ENCODE measurements around the gene INPP4B.

The INPP4B gene

DNA sequence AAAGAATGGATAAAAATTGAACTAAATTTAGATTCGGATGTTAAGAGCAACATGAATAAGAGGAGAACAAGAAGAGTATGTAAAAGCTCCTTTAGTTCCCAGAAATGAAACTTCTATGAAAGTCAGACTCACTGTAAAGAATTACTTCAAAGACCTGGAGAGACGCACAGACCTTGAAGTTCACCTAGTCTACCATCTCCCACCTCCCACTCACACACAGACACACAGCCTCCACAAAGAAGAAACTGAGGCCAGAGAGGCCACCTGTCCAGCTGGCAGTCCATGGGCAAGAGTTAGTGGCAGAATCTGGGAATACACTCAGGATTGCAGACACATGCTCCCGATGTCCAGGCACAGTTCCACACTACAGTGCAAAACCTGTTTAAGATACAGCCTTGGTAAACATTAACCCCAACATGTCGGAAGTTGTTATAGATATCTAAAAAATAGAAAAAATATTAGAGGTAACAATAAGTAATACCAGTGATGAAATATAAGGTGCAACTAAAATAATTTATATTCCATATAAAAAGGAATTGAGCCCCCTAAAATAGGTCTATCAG is 288.8 kb downstream of the INPP4B start:
- no peak for DNase-seq (ENCODE audit: low read depth)
- TF ChIP-seq POLR2A (IDR thresholded peaks at IDR 0.05; ENCODE audit: extremely low read depth, insufficient read length): no peak
- TF ChIP-seq, protein P1, sequence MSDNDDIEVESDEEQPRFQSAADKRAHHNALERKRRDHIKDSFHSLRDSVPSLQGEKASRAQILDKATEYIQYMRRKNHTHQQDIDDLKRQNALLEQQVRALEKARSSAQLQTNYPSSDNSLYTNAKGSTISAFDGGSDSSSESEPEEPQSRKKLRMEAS (IDR thresholded peaks at IDR 0.05; ENCODE audit: low read depth, low read length): no peak
- TF ChIP-seq MYC (IDR thresholded peaks at IDR 0.05; ENCODE audit: low read depth, low read length): no peak
- no peak for TF ChIP-seq CTCF (IDR thresholded peaks at IDR 0.05; ENCODE audit: low read depth, low read length)
- no peak overlapping the region for H3K4me3 ChIP-seq (ENCODE audit: low read depth, low read length)

DNA sequence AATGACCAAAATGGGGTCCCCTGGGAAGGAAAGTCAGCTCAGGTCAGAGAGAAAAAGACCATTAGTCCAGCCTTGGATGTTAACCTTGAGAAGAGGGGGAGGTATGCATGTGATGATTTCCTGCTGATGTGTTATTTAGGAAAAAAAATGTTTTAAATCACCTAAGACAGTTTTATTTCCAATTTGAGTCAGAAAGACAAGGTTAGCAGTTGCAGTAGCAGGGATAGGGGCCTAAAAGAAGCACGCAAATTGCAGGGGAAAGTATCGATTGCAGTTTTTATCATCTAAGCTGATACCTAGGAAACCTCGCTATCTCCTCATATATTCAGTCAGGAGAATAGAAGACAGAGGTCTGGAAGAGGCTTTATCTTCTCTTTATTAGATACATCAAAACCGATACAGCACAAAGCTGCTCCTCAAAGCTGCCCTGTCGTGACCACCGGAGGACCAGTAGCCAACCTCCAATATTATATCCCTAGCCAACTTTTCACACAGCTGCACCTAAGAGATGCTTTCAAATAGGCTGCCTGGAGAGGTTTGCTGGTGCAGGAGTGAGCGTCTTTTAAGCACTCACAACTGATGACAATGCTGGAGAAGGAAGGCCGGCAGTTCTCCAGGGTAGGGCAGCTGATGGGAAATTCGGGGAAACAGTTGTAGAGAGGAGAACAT is 289.4 kb downstream of the INPP4B start:
- DNase-seq (ENCODE audit: low read depth): no peak
- no peak overlapping the region for H3K4me3 ChIP-seq (ENCODE audit: low read depth, low read length)
- no peak for TF ChIP-seq POLR2A (IDR thresholded peaks at IDR 0.05; ENCODE audit: extremely low read depth, insufficient read length)
- no peak for TF ChIP-seq CTCF (IDR thresholded peaks at IDR 0.05; ENCODE audit: low read depth, low read length)
- TF ChIP-seq, protein P1 (IDR thresholded peaks at IDR 0.05; ENCODE audit: low read depth, low read length): no peak
- TF ChIP-seq MYC (IDR thresholded peaks at IDR 0.05; ENCODE audit: low read depth, low read length): no peak

DNA sequence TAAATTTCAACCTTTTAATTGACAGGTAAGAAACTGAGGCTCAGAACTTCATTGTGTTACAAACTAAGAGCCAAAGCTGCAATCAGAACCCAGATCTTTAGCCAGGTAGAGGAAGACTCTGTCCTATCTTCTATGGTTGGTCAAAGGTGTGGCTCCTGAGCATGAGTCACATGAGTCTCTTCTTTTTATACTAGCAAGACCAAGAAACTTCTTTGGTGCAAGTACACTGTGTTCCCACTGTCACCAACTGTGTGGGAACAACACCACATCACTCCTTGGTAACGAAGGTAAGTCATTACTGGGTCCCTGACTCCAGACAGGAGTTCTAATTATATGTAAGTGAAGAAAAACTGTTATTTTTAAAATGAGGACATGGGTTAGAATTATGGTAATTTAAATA is 290.1 kb downstream of the INPP4B start:
- TF ChIP-seq CTCF (IDR thresholded peaks at IDR 0.05; ENCODE audit: low read depth, low read length) (no peak), POLR2A (IDR thresholded peaks at IDR 0.05; ENCODE audit: extremely low read depth, insufficient read length) (no peak), MYC (IDR thresholded peaks at IDR 0.05; ENCODE audit: low read depth, low read length) (no peak)
- TF ChIP-seq, protein P1 (IDR thresholded peaks at IDR 0.05; ENCODE audit: low read depth, low read length): no peak
- DNase-seq (ENCODE audit: low read depth): no peak
- H3K4me3 ChIP-seq (ENCODE audit: low read depth, low read length): no peak overlapping the region

- no peak overlapping the region for H3K4me3 ChIP-seq (ENCODE audit: low read depth, low read length)
- TF ChIP-seq POLR2A (IDR thresholded peaks at IDR 0.05; ENCODE audit: extremely low read depth, insufficient read length): no peak
- TF ChIP-seq, protein P1 (IDR thresholded peaks at IDR 0.05; ENCODE audit: low read depth, low read length): no peak
- no peak for TF ChIP-seq CTCF (IDR thresholded peaks at IDR 0.05; ENCODE audit: low read depth, low read length)
- no peak for TF ChIP-seq MYC (IDR thresholded peaks at IDR 0.05; ENCODE audit: low read depth, low read length)
- DNase-seq (ENCODE audit: low read depth): no peak
Measured at GRCh38 chr4:142554412-142554811, 291.7 kb downstream of the INPP4B start.

GRCh38 chr4:142551517-142552305 is 294.4 kb downstream of the INPP4B start:
- no peak overlapping the region for H3K4me3 ChIP-seq (ENCODE audit: low read depth, low read length)
- no peak for DNase-seq (ENCODE audit: low read depth)
- TF ChIP-seq CTCF (IDR thresholded peaks at IDR 0.05; ENCODE audit: low read depth, low read length): no peak
- TF ChIP-seq POLR2A (IDR thresholded peaks at IDR 0.05; ENCODE audit: extremely low read depth, insufficient read length): no peak
- no peak for TF ChIP-seq MYC (IDR thresholded peaks at IDR 0.05; ENCODE audit: low read depth, low read length)
- TF ChIP-seq, protein P1 (IDR thresholded peaks at IDR 0.05; ENCODE audit: low read depth, low read length): no peak

Data from NB4 (cell line).